GM23338 (cell line): ENCODE results near the gene LIMA1. TPM values are rescaled to one million over a fixed set of nuclear protein-coding genes. Genes with fewer than 3 reads are reported as not detected.

ENCODE experiments used
- ATAC-seq: fragments of 200-7000 bp; cut with Tn5 transposase; 3 replicates; pipeline ENCODE4 v1.9.1; 2020
- DNase-seq: peaks from one replicate; pipeline ENCODE4 v3.0.0-alpha.2; 2015; ENCODE audit warnings: low spot score
- H2AFZ ChIP-seq: fragments of 200-600 bp; sonication (generic); 2 replicates; pipeline ENCODE4 v1.8.0; 2016; ENCODE audit warnings: antibody characterized with exemption, mild to moderate bottlenecking, moderate library complexity
- H3F3A ChIP-seq: fragments of 200-600 bp; sonication (generic); replicated peaks from 2 replicates; pipeline ENCODE4 v1.8.0; 2017; ENCODE audit warnings: antibody characterized with exemption, mixed run types, low read depth
- H3K27ac ChIP-seq: fragments of 200-600 bp; sonication (generic); 2 replicates; pipeline ENCODE4 v1.6.1; 2016; ENCODE audit warnings: low read depth
- H3K27me3 ChIP-seq: fragments of 200-600 bp; sonication (generic); 2 replicates; pipeline ENCODE4 v1.8.0; 2016; ENCODE audit warnings: mild to moderate bottlenecking, mixed run types, moderate library complexity; ENCODE audit not compliant: insufficient read depth
- H3K36me3 ChIP-seq: fragments of 200-600 bp; sonication (generic); 2 replicates; pipeline ENCODE4 v1.8.0; 2016; ENCODE audit warnings: mild to moderate bottlenecking; ENCODE audit not compliant: insufficient read depth
- H3K4me1 ChIP-seq: fragments of 200-600 bp; sonication (generic); 2 replicates; pipeline ENCODE4 v1.8.0; 2016; ENCODE audit warnings: mild to moderate bottlenecking, moderate library complexity; ENCODE audit not compliant: insufficient read depth
- H3K4me2 ChIP-seq: fragments of 200-600 bp; sonication (generic); 2 replicates; pipeline ENCODE4 v1.7.1; 2017; ENCODE audit warnings: mixed run types
- H3K4me3 ChIP-seq: fragments of 200-600 bp; sonication (generic); 2 replicates; pipeline ENCODE4 v1.6.1; 2016; ENCODE audit warnings: mixed run types
- H3K79me2 ChIP-seq: fragments of 200-600 bp; sonication (generic); replicated peaks from 2 replicates; pipeline ENCODE4 v1.8.0; 2017; ENCODE audit warnings: mild to moderate bottlenecking; ENCODE audit not compliant: insufficient read depth
- H3K9me2 ChIP-seq: fragments of 200-600 bp; sonication (generic); 2 replicates; pipeline ENCODE4 v1.8.0; 2017; ENCODE audit not compliant: insufficient read depth
- H4K20me1 ChIP-seq: fragments of 200-600 bp; sonication (generic); replicated peaks from 2 replicates; pipeline ENCODE4 v1.8.0; 2017; ENCODE audit warnings: mild to moderate bottlenecking; ENCODE audit not compliant: insufficient read depth
- H3K27ac Mint-ChIP-seq: 2 replicates; pipeline ENCODE4 v1.8.0; 2020; ENCODE audit warnings: inconsistent platforms, mild to moderate bottlenecking, moderate library complexity, mixed read lengths
- H3K27me3 Mint-ChIP-seq: 3 replicates; pipeline ENCODE4 v1.8.0; 2022; ENCODE audit warnings: low read depth, mild to moderate bottlenecking, moderate library complexity, mixed read lengths, inconsistent platforms; ENCODE audit not compliant: insufficient read depth, poor library complexity
- H3K36me3 Mint-ChIP-seq: 3 replicates; pipeline ENCODE4 v1.8.0; 2021; ENCODE audit warnings: low read depth, mild to moderate bottlenecking, inconsistent platforms, moderate library complexity, mixed read lengths
- H3K4me1 Mint-ChIP-seq: 3 replicates; pipeline ENCODE4 v1.8.0; 2020; ENCODE audit warnings: mild to moderate bottlenecking, inconsistent platforms, mixed read lengths
- H3K4me3 Mint-ChIP-seq: 3 replicates; pipeline ENCODE4 v1.8.0; 2021; ENCODE audit warnings: moderate library complexity, mild to moderate bottlenecking, inconsistent platforms, mixed read lengths
- H3K9me3 Mint-ChIP-seq: 3 replicates; pipeline ENCODE4 v1.8.0; 2020; ENCODE audit warnings: moderate library complexity, mild to moderate bottlenecking, inconsistent platforms, mixed read lengths
- CREB1 ChIP-seq: fragments of 250-450 bp; sonication (Bioruptor Pico); IDR thresholded peaks from 2 replicates; pipeline ENCODE4 v1.5.0; 2020; ENCODE audit warnings: low read depth, mild to moderate bottlenecking, moderate library complexity
- CTCF ChIP-seq, 2 experiments: fragments of 200-600 bp in 1 of 2; sonication (generic) in 1 of 2; conservative IDR thresholded peaks; 2 replicates each; pipeline versions ENCODE4 v1.5.1 to v1.6.1; 2016 to 2017; ENCODE audit warnings: antibody characterized with exemption in 2 of 2, low read depth in 2 of 2, mild to moderate bottlenecking in 2 of 2, moderate library complexity in 1 of 2
- EZH2 ChIP-seq: fragments of 200-600 bp; sonication (generic); IDR thresholded peaks from one replicate; pipeline ENCODE4 v1.8.0; 2017; ENCODE audit warnings: antibody characterized with exemption, mild to moderate bottlenecking, low read depth; ENCODE audit not compliant: unreplicated experiment
- EZH2phosphoT487 ChIP-seq: fragments of 200-600 bp; sonication (generic); IDR thresholded peaks from one replicate; pipeline ENCODE4 v1.8.1; 2018; ENCODE audit warnings: antibody characterized with exemption; ENCODE audit not compliant: unreplicated experiment
- JUNB ChIP-seq: IDR thresholded peaks from one replicate; pipeline ENCODE4 v1.6.1; 2016; ENCODE audit warnings: antibody characterized with exemption; ENCODE audit not compliant: unreplicated experiment
- NANOG ChIP-seq: IDR thresholded peaks from 2 replicates; pipeline ENCODE4 v1.6.1; 2016; ENCODE audit warnings: antibody characterized with exemption, borderline replicate concordance
- POLR2AphosphoS5 ChIP-seq: IDR thresholded peaks from 2 replicates; pipeline ENCODE4 v1.6.1; 2016; ENCODE audit warnings: antibody characterized with exemption, low read depth
- STAT1 ChIP-seq: IDR thresholded peaks from one replicate; pipeline ENCODE4 v1.6.1; 2016; ENCODE audit warnings: antibody characterized with exemption; ENCODE audit not compliant: unreplicated experiment
- ZNF114 ChIP-seq: fragments of 250-450 bp; sonication (Bioruptor Pico); IDR thresholded peaks from 2 replicates; pipeline ENCODE4 v1.5.0; 2020; ENCODE audit warnings: mild to moderate bottlenecking, moderate library complexity
- ZNF331 ChIP-seq: fragments of 250-450 bp; sonication (Bioruptor Pico); IDR thresholded peaks from 2 replicates; pipeline ENCODE4 v1.5.0; 2020; ENCODE audit warnings: low read depth, mild to moderate bottlenecking, moderate library complexity
- ZNF462 ChIP-seq: fragments of 250-450 bp; sonication (Bioruptor Pico); IDR thresholded peaks from 2 replicates; pipeline ENCODE4 v1.5.0; 2020; ENCODE audit warnings: mild to moderate bottlenecking, moderate library complexity
- polyA plus RNA-seq: library from polyadenylated mRNA; unstranded; fragments of >200 nt; fragmentation: Nextera tagmentation; extraction: Ambion mirVana; gene quantifications from 2 replicates; pipeline ENCODE4 v1.2.1, GENCODE V29; 2016
- total RNA-seq: library from RNA; depleted of rRNA; stranded (reverse); fragments of >200 nt; shearing (Covaris generic); gene quantifications from 2 replicates; pipeline ENCODE4 v1.2.3, GENCODE V29; 2014
- TF ChIP-seq, protein P1 (sequence below): IDR thresholded peaks from one replicate; pipeline ENCODE4 v1.6.1; 2018; ENCODE audit warnings: antibody characterized with exemption; ENCODE audit not compliant: unreplicated experiment
- TF ChIP-seq, protein P2 (sequence below): IDR thresholded peaks from 2 replicates; pipeline ENCODE4 v1.6.1; 2016; ENCODE audit warnings: antibody characterized with exemption

LIMA1 gene
- total and polyA plus RNA-seq, 2 experiments from 2014 or later = 27.7 to 29.6 TPM

- no peak for TF ChIP-seq JUNB
- no peak for TF ChIP-seq POLR2AphosphoS5
- no peak for TF ChIP-seq ZNF114 (CRISPR knock-in tag)
- TF ChIP-seq NANOG = no peak
- TF ChIP-seq STAT1 = no peak
- no peak for TF ChIP-seq ZNF462 (CRISPR knock-in tag)
- TF ChIP-seq ZNF331 (CRISPR knock-in tag) = no peak
- TF ChIP-seq CTCF (conservative IDR thresholded peaks at IDR 0.05; ENCODE audit: low read depth in 2 of 2) = no peak
- no peak for TF ChIP-seq CREB1 (CRISPR knock-in tag)
- no peak for TF ChIP-seq EZH2
- TF ChIP-seq, protein P1, sequence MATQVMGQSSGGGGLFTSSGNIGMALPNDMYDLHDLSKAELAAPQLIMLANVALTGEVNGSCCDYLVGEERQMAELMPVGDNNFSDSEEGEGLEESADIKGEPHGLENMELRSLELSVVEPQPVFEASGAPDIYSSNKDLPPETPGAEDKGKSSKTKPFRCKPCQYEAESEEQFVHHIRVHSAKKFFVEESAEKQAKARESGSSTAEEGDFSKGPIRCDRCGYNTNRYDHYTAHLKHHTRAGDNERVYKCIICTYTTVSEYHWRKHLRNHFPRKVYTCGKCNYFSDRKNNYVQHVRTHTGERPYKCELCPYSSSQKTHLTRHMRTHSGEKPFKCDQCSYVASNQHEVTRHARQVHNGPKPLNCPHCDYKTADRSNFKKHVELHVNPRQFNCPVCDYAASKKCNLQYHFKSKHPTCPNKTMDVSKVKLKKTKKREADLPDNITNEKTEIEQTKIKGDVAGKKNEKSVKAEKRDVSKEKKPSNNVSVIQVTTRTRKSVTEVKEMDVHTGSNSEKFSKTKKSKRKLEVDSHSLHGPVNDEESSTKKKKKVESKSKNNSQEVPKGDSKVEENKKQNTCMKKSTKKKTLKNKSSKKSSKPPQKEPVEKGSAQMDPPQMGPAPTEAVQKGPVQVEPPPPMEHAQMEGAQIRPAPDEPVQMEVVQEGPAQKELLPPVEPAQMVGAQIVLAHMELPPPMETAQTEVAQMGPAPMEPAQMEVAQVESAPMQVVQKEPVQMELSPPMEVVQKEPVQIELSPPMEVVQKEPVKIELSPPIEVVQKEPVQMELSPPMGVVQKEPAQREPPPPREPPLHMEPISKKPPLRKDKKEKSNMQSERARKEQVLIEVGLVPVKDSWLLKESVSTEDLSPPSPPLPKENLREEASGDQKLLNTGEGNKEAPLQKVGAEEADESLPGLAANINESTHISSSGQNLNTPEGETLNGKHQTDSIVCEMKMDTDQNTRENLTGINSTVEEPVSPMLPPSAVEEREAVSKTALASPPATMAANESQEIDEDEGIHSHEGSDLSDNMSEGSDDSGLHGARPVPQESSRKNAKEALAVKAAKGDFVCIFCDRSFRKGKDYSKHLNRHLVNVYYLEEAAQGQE = no peak
- TF ChIP-seq, protein P2, sequence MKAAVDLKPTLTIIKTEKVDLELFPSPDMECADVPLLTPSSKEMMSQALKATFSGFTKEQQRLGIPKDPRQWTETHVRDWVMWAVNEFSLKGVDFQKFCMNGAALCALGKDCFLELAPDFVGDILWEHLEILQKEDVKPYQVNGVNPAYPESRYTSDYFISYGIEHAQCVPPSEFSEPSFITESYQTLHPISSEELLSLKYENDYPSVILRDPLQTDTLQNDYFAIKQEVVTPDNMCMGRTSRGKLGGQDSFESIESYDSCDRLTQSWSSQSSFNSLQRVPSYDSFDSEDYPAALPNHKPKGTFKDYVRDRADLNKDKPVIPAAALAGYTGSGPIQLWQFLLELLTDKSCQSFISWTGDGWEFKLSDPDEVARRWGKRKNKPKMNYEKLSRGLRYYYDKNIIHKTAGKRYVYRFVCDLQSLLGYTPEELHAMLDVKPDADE = no peak
- no peak for TF ChIP-seq EZH2phosphoT487
- Histone ChIP-seq H4K20me1 (no peaks in the 10 kb centered on the region), H3K4me1 (peaks cover 11% of the 10 kb centered on the region), H3K9me2 (no peaks in the 10 kb centered on the region), H3K4me3 (no peak overlapping the region), H3K36me3 (no peaks in the 10 kb centered on the region), H2AFZ (no peak overlapping the region), H3K79me2 (no peaks in the 10 kb centered on the region), H3K27me3 (peaks cover 12% of the 10 kb centered on the region; the same call in 1 of the 2 replicates), H3K27ac (no peak overlapping the region), H3K4me2 (no peak overlapping the region), H3F3A (peaks cover 6% of the 10 kb centered on the region; the same call in 1 of the 2 replicates)
- H3K27ac Mint-ChIP-seq = no peak overlapping the region
- peaks cover 3% of the 10 kb centered on the region for H3K4me1 Mint-ChIP-seq
- ATAC-seq (no peak), DNase-seq (no peak)
- no peaks in the 10 kb centered on the region; the same call in 2 of the 3 replicates for H3K9me3 Mint-ChIP-seq
- H3K4me3 Mint-ChIP-seq = no peak overlapping the region
- H3K36me3 Mint-ChIP-seq = no peaks in the 10 kb centered on the region
- peaks cover 6% of the 10 kb centered on the region for H3K27me3 Mint-ChIP-seq
Observed at GRCh38 chr12:50279501-50279900, 3.8 kb downstream of the LIMA1 start.
